Measurements from ENCODE around the gene TADA2A. TPM values are rescaled to one million over a fixed set of nuclear protein-coding genes. Genes with fewer than 3 reads are reported as not detected.

TADA2A gene
- total RNA-seq, 1 experiment from 2014 or later, result 24.6 TPM

DNA sequence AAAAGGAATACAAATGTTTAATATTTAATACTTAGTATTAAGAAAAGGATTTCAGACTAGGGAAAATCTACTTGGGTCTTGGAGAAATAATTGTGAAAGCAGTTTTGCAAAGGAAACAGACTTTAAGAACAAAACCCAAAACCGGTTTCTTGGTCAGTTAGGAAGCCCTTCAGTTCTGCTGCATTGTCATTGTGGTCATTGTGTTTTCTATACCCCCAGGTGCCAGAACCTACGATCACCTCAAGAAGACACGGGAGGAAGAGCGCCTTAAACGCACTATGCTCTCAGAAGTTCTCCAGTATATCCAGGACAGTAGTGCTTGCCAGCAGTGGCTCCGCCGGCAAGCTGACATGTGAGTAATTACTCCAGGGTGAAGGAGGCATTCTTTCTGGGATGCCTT, 63.5 kb downstream of the TADA2A start:
- Histone ChIP-seq H3K27ac (ENCODE audit: low read depth, low read length) (no peak overlapping the region), H4K20me1 (ENCODE audit: insufficient read depth) (no peaks in the 10 kb centered on the region), H3K9me3 (ENCODE audit: control insufficient read depth in 1 of 2, insufficient read depth in 1 of 2, low read depth in 1 of 2, low read length in 2 of 2) (no peaks in the 10 kb centered on the region), H3K9ac (ENCODE audit: low read length) (no peak overlapping the region), H3K9me2 (ENCODE audit: insufficient read depth) (no peaks in the 10 kb centered on the region), H3K27me3 (ENCODE audit: insufficient read depth, low read length) (no peaks in the 10 kb centered on the region), H3K36me3 (ENCODE audit: control insufficient read depth in 1 of 2, insufficient read depth in 2 of 2, low read length in 2 of 2) (peaks cover 26 to 38% of the 10 kb centered on the region in 2 experiments), H3K79me2 (ENCODE audit: insufficient read depth, low read length) (no peaks in the 10 kb centered on the region), H3K4me3 (replicated peaks in 1 of 2; ENCODE audit: low read depth in 1 of 2, low read length in 2 of 2) (no peak overlapping the region), H3K4me2 (ENCODE audit: low read length) (no peak overlapping the region), H2AFZ (ENCODE audit: low read depth, low read length, poor library complexity, severe bottlenecking) (no peak overlapping the region), H3K4me1 (ENCODE audit: control insufficient read depth in 1 of 2, insufficient read depth in 2 of 2, low read length in 2 of 2) (peaks cover 2 to 8% of the 10 kb centered on the region in 2 experiments; a peak in 2 of 4 replicates)
- ChIA-PET POLR2A (no interaction called here), CTCF (no interaction called here), RAD21 (ENCODE audit: low non-redundant PET in 1 of 2, low total read pairs in 2 of 2, uncharacterized antibody in 2 of 2, unreplicated experiment in 2 of 2) (no interaction called here)
- DNase-seq (ENCODE audit: low read depth, low spot score) (no peak), ATAC-seq (no peak)
- no TSS peak for BruUV-seq (replicated peaks)
- intact Hi-C loops (cut with micrococcal nuclease), result no loop called here
- TF ChIP-seq POLR2AphosphoS5 (IDR thresholded peaks at IDR 0.05; ENCODE audit: low read depth, low read length) (no peak), POLR2A (IDR thresholded peaks at IDR 0.05; ENCODE audit: borderline replicate concordance, extremely low read depth, insufficient read depth, insufficient read length) (no peak), SP1 (IDR thresholded peaks at IDR 0.05; ENCODE audit: low read depth) (no peak), RAD21 (IDR thresholded peaks at IDR 0.05; ENCODE audit: low read depth) (no peak), YY1 (IDR thresholded peaks at IDR 0.05; ENCODE audit: extremely low read depth, insufficient replicate concordance, low read depth, low read length) (no peak), EZH2phosphoT487 (IDR thresholded peaks at IDR 0.05; ENCODE audit: borderline replicate concordance) (no peak), EGR1 (IDR thresholded peaks at IDR 0.05; ENCODE audit: low read depth) (no peak), ZFX (IDR thresholded peaks at IDR 0.05) (no peak), SRF (IDR thresholded peaks at IDR 0.05; ENCODE audit: low read depth) (no peak), CEBPB (IDR thresholded peaks at IDR 0.05; ENCODE audit: low read depth) (no peak), ELF1 (IDR thresholded peaks at IDR 0.05; ENCODE audit: borderline replicate concordance, low read depth) (no peak)
- TF ChIP-seq, protein P1, sequence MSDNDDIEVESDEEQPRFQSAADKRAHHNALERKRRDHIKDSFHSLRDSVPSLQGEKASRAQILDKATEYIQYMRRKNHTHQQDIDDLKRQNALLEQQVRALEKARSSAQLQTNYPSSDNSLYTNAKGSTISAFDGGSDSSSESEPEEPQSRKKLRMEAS (IDR thresholded peaks at IDR 0.05), result no peak
- TF ChIP-seq, protein P2, sequence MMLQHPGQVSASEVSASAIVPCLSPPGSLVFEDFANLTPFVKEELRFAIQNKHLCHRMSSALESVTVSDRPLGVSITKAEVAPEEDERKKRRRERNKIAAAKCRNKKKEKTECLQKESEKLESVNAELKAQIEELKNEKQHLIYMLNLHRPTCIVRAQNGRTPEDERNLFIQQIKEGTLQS (IDR thresholded peaks at IDR 0.05), result no peak
